OCI-M2 (cell line): ENCODE results near the gene PTPRG.

Experiments used
- DNase-seq: peaks from one replicate; lab custom pipeline; 2025; ENCODE audit not compliant: unreplicated experiment; lab: John Stamatoyannopoulos, UW

The PTPRG gene

DNA sequence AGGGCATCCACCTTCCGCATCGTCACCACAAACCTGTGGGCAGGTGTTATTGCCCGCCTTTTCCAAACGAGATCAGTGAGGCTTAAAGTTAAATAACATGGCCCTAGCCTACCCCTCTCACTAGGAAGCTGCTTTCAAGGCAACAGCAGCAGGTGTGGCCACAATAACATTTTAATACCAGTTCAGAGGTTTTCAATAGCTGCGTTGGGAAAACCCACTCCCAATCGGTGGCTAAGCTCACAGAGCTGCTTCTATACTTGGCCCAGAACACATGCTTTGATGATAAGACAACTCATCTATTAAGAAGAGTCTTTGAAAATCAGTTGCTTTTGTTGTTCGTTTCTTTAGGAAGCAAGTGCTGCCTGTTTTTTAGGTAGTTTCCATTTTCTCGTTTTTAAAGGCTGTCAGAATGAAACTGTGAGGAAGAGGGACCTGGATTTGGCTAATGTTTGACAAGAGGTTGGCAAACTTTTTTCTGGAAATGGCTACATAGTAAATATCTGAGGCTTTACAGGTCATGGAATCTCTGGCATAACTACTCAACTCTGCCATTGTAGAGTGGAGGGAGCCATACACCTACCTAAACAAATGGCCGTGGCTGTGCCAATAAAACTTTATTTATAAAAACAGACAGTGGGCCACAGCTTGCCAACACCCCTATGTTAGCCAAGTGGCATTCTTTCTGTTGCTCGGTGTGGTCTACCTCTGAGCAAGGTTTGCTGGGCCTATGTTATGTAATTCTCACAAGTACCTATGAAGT, 632.4 kb downstream of the PTPRG start:
- DNase-seq = no peak

DNA sequence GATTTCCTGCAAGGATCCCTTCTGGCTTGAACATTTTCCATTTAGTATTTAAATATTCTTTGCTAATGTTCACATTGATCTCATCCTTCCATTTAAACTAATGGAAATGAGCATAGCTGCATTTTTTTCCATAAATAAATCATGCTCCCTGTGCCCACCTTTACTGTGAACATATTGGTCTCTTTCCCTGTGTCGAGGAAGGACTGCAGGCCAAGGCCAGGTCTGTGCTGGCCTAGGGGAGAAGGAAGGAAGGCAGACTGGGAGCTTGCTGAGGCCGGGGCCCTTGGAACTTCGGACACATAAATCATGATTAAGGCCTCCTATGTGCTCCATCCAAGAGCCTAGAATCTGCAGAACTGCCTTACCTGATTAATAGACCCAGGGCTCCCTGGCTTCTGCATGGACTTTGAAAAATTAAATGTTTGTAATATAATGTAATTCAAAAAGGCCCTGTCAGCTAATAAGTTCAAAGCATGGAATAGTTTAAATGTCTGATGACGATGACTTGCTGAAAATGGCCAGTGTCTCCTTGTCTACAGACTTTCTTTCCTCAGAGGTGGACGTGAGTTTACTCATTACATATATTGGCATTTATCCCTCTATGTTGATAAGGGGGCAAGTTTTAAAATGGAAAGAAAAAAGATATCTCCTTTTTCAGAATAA, 636.1 kb downstream of the PTPRG start:
- DNase-seq = no peak

DNA sequence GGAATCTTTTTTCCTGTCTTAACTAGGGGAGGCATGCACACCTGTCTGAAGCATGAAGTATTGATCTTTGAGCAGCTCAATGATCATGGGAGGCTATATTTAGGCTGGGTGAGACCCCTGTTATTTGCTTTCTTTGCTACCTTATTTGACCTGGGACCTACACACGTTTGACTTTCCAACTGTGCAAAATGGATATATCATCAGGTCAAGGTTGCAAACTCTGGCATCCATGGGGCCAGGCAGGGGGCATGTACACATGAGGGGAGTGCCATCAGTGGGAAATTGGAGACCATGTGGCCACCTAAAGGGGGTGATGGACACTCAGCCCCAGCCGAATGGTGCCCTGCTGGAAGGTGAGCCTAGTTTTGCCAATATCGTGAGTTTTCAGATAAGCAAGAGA, 637.8 kb downstream of the PTPRG start:
- no peak for DNase-seq

DNA sequence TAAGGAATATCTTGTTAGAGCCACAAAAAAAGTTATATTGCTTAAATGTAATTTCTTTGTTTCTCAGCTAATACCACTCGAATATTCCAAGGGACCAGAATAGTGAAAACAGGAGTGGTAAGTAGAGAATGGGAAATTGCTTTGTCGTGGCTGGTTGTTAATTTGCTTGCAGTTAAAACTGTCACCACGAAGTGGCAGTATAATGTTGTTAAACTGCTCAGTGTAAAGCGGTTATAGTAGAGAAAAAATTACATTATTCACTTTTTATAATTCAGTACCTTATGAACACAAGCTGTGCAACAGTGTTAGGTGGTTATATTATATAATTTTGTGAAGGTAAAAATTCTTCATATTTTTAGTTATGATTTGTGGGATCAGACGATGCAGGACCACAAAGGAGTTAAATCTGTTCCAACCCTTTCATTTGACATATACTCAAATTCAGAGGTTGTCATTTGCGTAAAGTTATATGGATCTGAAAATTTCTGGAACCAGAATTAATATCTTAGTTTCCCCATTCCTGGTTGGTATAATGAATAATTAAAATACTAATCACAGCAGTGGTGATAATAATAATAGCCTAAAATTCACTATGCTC, 640.2 kb downstream of the PTPRG start:
- peak; percentile 11 for DNase-seq

DNA sequence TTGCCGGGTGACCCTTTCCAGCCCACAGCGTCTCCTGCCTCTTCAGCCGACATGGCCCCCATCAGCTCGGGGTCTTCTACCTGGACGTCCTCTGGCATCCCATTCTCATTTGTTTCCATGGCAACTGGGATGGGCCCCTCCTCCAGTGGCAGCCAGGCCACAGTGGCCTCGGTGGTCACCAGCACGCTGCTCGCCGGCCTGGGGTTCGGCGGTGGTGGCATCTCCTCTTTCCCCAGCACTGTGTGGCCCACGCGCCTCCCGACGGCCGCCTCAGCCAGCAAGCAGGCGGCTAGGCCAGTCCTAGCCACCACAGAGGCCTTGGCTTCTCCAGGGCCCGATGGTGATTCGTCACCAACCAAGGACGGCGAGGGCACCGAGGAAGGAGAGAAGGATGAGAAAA, 641.8 kb downstream of the PTPRG start:
- no peak for DNase-seq

DNA sequence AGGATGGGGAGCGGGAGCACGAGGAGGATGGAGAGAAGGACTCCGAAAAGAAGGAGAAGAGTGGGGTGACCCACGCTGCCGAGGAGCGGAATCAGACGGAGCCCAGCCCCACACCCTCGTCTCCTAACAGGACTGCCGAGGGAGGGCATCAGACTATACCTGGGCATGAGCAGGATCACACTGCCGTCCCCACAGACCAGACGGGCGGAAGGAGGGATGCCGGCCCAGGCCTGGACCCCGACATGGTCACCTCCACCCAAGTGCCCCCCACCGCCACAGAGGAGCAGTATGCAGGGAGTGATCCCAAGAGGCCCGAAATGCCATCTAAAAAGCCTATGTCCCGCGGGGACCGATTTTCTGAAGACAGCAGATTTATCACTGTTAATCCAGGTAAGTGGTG, 642.2 kb downstream of the PTPRG start:
- no peak for DNase-seq

DNA sequence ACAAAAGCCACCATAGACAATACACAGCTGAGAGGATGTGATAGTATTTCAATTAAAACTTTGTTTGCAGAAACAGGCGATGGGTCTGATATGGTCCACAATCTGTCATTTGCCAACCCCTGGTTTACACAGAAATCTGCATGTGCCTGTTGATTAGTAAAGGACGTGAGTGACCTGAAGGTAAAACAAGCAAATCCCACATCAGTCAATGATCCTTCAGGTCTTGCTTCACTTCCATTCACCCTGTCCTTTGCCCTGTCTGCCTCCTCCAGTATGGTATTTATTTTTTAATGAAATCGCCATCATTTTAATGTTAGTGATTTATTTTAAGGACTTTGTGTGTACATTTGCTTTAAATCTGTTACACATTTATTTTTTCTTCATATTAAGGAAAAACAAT, 645.8 kb downstream of the PTPRG start:
- DNase-seq = no peak

DNA sequence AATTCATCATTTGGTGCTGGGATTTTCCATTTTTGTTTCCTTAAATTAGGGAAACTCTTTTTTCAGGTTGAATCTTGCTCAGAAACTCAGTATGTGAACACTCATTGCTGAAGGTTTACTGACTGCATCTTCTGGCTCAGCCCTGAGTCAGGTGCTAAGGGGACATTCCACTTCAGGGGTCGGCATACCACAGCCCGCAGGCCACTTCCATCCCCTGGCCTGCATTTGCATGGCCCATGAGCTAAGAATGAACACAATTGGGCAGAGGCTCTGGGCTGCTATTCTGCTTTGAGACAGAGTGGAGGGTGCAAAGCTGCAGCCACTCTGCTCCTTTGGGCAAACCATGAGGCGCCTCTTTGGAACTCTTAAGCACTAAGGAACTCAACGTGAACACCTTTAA, 647.0 kb downstream of the PTPRG start:
- DNase-seq = no peak

DNA sequence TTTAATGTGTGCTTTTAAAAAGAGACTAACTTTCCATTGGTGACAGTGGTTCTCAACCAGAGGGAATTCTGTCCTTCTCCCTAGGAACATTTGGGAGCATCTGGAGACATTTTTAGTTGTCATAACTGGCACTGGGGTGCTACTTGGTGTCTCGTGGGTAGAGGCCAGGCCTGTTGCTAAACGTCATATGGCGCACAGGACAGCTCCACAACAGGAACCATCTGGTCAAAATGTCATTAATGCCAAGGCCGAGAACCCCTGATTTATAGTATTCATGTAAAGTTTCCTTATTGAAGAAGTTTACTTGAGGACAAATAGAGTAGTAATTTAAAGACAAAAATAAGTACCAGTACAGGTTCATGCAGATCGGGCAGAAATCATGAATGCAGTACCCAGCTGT, 647.7 kb downstream of the PTPRG start:
- DNase-seq = no peak

DNA sequence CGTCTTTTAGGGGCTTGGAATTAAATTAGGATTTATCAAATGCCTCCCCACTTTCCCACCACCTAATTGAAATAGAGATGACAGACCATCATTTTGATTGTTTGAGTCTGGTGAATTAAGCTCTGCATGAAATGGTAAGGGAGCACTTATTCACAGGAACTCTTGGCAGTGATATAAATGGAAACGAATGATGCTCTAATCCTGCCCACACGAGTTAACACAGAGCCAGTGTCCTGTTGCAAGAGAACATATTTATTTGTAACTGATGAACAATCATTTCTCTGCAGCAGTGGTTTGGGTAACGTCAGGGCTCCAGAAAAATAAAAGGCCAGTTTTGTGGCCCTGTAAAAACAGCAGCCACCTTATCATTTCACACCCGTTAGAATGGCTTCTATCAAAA, 648.6 kb downstream of the PTPRG start:
- no peak for DNase-seq

DNA sequence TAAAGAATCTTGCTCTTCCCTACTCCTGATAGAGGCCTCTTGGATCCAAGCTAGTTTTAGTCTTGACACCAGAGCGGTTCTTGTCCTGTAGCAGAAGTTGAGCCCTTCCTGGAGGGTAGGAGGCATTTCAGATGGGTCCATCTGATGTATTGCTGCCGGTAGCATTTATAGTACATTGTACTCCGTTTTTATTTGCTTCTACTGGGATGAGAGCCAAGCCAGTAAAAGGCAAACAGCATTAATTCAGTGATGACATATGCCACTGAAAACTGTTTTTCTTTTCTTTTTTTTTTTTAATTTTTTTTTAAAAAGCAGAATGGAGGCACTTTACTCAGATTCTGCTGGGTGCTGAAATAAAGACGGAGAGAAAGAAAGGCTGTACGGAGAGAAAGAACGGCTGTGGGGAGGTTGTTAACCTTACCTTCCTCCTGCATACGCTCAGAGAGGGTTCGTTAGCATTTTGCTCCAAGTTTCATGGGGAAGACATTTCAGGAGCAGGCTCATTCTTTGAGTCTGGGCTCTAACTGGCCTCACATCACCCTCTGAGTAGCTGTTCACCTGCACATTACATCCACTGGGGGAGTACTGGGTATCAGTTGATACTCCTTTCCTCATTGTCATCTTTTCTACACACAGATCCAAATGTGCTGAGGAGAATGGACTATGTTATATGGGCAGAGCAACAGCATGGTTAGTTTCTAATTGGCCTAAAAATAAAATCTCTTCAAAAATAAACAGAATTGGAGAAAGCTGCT, 650.5 kb downstream of the PTPRG start:
- DNase-seq = no peak

DNA sequence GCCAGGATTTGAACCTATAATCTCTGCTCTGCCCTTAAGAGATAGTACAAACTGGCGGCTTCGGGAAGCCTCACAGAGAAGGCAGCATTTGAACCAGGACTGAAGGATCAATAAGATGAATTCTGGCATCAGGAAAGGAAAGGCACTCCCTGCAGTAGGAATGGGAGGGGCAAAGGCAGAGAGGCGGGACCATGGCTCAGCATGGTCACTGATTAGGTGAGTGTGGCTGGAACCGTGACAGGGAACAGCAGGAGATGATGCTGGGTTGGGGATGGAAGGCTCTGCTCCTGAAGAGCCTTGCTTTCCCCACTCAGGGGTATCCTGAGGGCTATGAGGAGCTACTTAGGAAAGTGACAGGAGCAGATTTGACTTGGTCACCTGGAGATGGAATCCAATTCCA, 653.5 kb downstream of the PTPRG start:
- DNase-seq = no peak

DNA sequence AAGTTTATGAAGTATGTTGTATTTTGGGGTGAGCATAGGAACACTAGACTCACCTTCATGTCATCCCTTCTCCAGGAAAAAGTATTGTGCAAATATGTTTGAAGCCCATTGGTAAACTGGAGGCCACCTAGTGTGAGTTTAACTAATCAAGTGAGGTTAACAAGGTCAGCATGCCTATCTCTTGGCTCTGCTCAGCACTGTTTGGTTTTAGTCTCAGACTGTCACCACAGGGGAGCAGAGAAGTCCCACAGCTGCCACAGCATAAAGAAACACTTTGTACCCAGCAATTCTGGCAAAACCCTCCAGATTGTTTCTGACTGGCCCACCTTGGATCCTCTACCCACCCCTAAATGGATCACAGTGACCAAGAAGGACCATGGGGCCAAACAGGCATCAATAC, 659.2 kb downstream of the PTPRG start:
- no peak for DNase-seq

DNA sequence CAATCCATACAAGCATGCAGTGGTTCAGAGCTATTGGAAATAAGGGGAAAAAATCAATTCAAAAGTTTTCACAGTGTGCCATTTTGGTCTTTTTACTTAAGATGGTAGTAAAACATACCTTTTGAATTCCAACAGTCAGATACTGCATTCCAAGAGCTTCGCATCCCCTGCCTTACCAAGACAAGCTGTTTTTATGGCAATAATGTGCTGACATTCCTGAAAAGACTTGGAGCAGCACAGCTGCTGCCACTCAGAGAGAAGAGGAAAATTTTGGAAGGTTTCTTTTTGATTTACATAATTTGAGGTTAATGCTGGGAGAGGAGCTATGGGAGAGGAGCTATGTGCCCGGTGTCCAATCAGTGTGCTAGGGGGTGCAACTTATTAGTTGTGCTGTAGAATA, 663.7 kb downstream of the PTPRG start:
- no peak for DNase-seq

DNA sequence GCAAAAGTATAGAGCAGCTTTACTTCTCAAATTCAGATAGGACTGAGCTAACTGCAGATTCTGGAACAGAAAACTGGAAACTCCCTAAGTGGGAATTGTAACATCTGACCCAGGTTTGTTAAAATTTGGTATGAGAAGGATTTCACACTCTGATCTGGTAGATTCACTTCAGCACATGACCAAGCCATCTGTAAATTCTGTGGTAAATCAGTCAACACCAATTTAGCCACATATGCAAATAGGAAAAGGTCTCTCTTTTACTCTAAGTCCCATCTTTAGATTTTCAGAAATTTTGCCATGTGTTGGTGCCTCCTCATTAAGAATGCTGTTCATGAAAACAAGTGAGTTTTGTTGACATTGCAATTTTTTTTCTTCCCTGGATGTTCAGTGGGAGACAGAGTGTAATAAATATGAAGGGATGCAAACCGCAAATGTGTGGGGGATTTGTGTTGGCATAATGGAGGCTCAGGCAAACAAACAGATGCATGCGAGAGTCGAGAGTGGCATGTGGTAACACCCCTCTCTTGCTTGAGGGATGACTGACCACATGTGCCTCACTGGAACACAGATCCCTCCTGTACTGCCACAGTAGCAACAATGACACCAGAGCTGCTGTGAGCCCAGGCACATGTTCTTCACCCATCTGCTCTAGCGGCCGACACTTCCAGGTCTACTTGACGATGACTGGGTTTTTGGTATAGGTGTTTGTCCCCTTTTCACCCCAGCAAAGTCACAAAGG, 665.4 kb downstream of the PTPRG start:
- DNase-seq = no peak

DNA sequence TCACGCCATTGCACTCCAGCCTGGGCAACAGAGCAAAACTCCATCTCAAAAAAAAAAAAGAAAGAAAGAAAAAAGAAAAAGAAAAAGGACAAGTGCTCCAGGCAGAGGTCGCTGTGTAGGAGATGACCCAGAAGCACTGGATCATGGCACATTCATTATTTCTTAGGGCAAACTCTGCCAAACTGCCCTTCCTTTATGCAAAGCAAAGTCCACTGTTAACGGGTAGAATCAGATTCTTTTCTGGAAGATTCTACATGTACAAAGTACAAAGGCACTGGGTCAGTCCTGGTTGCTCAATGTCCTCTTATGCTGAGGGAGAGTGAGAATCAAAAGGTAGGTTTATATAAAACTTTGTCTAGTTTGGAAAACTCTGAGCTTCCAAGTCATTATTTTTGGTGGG, 667.1 kb downstream of the PTPRG start:
- no peak for DNase-seq

DNA sequence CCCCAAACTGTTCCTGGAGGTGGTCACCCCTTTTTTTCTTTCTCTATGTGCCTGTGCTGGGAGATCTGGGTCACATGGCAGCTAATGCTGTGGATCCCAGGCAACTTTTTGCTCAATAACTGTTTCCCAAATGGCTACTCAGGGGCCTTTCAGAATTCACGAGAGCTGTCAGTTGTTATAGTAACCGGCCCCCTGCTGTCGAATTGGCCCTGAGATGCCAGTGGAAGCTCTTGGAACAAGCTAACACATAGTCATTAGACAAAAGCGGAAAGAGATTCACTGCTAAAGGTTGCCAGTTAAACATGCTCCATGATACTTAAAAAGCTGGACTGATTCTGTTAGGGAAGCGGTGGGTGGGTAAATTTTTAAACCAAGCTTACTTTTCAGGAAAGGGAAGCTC, 667.8 kb downstream of the PTPRG start:
- DNase-seq = no peak

DNA sequence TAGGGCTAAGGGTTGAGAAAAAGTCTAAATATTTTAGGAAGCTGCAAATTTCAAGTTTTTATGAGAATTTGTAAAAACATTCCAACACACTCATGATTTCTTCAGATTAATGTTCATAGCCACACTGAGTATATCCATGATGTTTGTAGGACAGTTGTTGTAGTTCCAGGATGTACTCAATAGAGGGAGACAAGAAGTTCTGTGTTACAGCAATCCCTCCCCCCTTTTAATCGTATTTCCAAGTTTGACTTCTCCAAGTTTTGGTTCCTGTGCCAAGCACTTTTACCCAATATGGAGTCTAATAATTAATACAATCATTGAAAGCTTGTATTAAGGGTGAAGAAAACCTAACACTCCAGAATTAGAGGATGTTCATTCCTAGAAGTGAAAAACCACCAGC, 668.5 kb downstream of the PTPRG start:
- no peak for DNase-seq

DNA sequence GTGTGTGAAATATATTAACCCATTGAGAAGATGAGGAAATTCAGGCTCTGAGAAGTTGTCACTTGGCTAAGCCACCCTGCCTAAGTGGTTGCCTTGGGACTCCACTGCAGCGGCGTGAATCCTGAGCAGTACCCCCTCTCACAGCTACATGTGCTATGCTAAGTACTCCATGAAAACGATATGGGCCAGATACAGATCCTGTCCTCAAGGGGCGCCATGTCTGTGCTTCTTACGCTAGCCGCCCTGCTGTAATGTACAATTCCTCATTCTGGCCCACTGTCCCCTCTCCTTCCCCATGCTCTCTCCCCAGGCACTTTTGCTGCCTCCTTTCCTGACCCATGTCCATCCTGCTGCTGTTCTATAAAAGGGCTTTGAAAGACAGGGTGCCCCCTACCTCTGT, 671.7 kb downstream of the PTPRG start:
- DNase-seq = no peak

DNA sequence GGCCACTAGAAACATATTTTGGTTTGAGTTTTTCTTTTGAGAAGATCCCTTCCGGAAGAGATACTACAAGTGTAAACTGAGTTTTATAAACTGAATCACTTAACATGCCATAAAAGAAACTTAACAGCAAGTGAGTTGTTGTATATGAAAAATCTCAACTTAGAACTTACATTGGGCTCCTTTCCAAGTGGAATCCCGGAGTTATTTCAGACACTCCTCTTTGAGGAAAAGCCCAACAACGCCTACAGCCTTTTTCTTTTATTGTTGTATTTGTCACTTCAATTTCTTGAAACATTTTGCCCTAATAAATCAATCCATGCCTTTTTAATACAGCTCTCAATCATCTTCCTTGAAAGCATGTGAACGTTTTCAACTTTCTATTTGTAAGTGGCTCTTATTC, 674.6 kb downstream of the PTPRG start:
- DNase-seq = no peak

DNA sequence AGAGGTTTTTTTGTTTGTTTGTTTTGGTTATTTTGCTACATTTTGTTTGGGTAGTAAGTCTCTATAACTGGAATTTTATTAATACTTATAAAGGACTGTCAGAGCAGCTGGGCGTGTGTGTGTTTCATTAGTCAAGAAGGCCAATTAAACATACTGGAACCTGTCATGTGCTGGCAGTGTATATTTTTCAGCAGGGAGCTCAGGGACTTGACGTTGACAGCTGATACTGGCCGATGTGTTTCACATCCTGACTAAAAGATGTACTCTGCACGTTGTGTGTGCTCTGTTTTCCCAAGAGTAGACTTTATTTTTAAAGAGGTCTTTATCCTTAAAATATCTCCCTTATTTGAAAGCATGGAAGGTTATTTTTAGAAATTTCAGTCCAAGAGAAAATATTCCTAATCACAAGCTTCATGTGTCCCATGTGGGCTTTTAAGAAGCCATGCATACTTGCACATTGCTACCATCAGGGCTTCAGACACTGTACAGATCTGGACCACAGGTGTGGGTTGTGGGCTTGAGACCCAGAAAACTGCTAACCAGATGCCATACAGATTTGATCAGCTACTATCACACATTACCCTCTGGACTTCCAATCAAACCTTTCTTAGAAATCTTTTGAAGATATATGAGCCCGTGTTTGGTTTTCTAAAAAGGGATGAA, 676.0 kb downstream of the PTPRG start:
- no peak for DNase-seq
